ENCODE results near the gene FGF6. TPM values are rescaled to one million over a fixed set of nuclear protein-coding genes. Genes with fewer than 3 reads are reported as not detected.

FGF6 gene
- total RNA-seq, 2 experiments from 2014 or later: not detected

GRCh38 chr12:4482936-4483335, 37.3 kb upstream of the FGF6 start:
- intact Hi-C loops (cut with DNase I, micrococcal nuclease): no loop called here
- Mint-ChIP-seq H3K4me3 (no peak overlapping the region), H3K4me1 (ENCODE audit: low read depth) (peaks cover 14% of the 10 kb centered on the region), H3K36me3 (ENCODE audit: low read depth) (peaks cover 13% of the 10 kb centered on the region), H3K9me3 (peaks cover 3% of the 10 kb centered on the region), H3K27me3 (no peaks in the 10 kb centered on the region), H3K27ac (no peak overlapping the region)
- Histone ChIP-seq H3K4me1 (ENCODE audit: insufficient read depth, low read length) (no peaks in the 10 kb centered on the region), H3K27me3 (ENCODE audit: control insufficient read depth in 1 of 2, insufficient read depth in 2 of 2, low read length in 2 of 2) (no peaks in the 10 kb centered on the region), H3K4me3 (ENCODE audit: low read length) (no peak overlapping the region), H3K9me3 (ENCODE audit: control insufficient read depth in 1 of 2, insufficient read depth in 1 of 2, low read length in 2 of 2) (peaks cover 0 to 20% of the 10 kb centered on the region in 2 experiments), H3K27ac (ENCODE audit: low read depth in 1 of 2, low read length in 2 of 2) (no peak overlapping the region), H3K36me3 (ENCODE audit: insufficient read depth, low read length) (no peaks in the 10 kb centered on the region)
- DNase-seq (no peak), ATAC-seq (ENCODE audit: poor library complexity) (no peak)
- POLR2A ChIA-PET: interaction anchor here (1.4 kb wide), 1 partner anchor 23 kb away, joined by 8 read pairs; no protein-coding TSS in a partner anchor
- TF ChIP-seq, protein P1, sequence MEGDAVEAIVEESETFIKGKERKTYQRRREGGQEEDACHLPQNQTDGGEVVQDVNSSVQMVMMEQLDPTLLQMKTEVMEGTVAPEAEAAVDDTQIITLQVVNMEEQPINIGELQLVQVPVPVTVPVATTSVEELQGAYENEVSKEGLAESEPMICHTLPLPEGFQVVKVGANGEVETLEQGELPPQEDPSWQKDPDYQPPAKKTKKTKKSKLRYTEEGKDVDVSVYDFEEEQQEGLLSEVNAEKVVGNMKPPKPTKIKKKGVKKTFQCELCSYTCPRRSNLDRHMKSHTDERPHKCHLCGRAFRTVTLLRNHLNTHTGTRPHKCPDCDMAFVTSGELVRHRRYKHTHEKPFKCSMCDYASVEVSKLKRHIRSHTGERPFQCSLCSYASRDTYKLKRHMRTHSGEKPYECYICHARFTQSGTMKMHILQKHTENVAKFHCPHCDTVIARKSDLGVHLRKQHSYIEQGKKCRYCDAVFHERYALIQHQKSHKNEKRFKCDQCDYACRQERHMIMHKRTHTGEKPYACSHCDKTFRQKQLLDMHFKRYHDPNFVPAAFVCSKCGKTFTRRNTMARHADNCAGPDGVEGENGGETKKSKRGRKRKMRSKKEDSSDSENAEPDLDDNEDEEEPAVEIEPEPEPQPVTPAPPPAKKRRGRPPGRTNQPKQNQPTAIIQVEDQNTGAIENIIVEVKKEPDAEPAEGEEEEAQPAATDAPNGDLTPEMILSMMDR (IDR thresholded peaks at IDR 0.05): no peak
- CTCF ChIA-PET: no interaction called here

- Mint-ChIP-seq H3K27me3 (peaks cover 5% of the 10 kb centered on the region), H3K27ac (no peak overlapping the region), H3K4me1 (ENCODE audit: low read depth) (peaks cover 4% of the 10 kb centered on the region), H3K9me3 (peaks cover 3% of the 10 kb centered on the region), H3K36me3 (ENCODE audit: low read depth) (no peaks in the 10 kb centered on the region), H3K4me3 (no peak overlapping the region)
- ATAC-seq (ENCODE audit: poor library complexity) (no peak), DNase-seq (no peak)
- Histone ChIP-seq H3K27ac (ENCODE audit: low read depth in 1 of 2, low read length in 2 of 2) (no peak overlapping the region), H3K4me1 (ENCODE audit: insufficient read depth, low read length) (no peaks in the 10 kb centered on the region), H3K4me3 (ENCODE audit: low read length) (no peak overlapping the region), H3K36me3 (ENCODE audit: insufficient read depth, low read length) (no peaks in the 10 kb centered on the region), H3K9me3 (ENCODE audit: control insufficient read depth in 1 of 2, insufficient read depth in 1 of 2, low read length in 2 of 2) (peaks cover 0 to 20% of the 10 kb centered on the region in 2 experiments), H3K27me3 (ENCODE audit: control insufficient read depth in 1 of 2, insufficient read depth in 2 of 2, low read length in 2 of 2) (no peaks in the 10 kb centered on the region)
- TF ChIP-seq, protein P1 (IDR thresholded peaks at IDR 0.05): no peak
- POLR2A ChIA-PET: no interaction called here
- CTCF ChIA-PET: no interaction called here
- intact Hi-C loops (cut with DNase I, micrococcal nuclease): no loop called here
Observed at GRCh38 chr12:4478933-4479332, 33.3 kb upstream of the FGF6 start.

DNA sequence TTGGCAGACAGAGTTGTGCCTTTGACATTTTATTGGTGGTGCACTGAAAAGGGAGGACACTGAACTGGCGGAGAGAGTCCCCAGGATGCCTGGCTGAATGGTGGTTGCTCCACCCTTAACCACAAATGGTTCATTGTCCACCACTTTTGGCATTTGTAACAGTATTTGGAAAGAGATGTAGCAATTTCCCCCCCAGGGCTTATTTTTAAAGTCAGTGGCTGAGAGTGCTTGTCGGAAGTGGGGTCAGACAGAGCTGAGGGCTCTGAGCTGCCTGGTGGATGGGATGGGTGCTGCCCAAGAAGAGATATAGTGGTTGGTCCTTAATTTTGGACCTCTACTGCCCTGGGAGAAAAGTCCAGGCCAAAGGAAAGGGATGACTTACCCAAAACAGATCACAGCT, 31.5 kb upstream of the FGF6 start:
- H3K4me1 Mint-ChIP-seq (ENCODE audit: low read depth): no peaks in the 10 kb centered on the region
- TF ChIP-seq, protein P1 (IDR thresholded peaks at IDR 0.05): no peak
- Histone ChIP-seq H3K27me3 (ENCODE audit: control insufficient read depth in 1 of 2, insufficient read depth in 2 of 2, low read length in 2 of 2) (no peaks in the 10 kb centered on the region), H3K9me3 (ENCODE audit: control insufficient read depth in 1 of 2, insufficient read depth in 1 of 2, low read length in 2 of 2) (peaks cover 0 to 20% of the 10 kb centered on the region in 2 experiments), H3K27ac (ENCODE audit: low read depth in 1 of 2, low read length in 2 of 2) (no peak overlapping the region), H3K4me3 (ENCODE audit: low read length) (no peak overlapping the region), H3K4me1 (ENCODE audit: insufficient read depth, low read length) (no peaks in the 10 kb centered on the region), H3K36me3 (ENCODE audit: insufficient read depth, low read length) (no peaks in the 10 kb centered on the region)
- CTCF ChIA-PET: no interaction called here
- no peak for ATAC-seq (ENCODE audit: poor library complexity)
- POLR2A ChIA-PET: no interaction called here
- DNase-seq: peak in 1 of 14 experiments; percentile 4
- H3K9me3 Mint-ChIP-seq: peaks cover 3% of the 10 kb centered on the region
- H3K4me3 Mint-ChIP-seq: no peak overlapping the region
- H3K27me3 Mint-ChIP-seq: peaks cover 5% of the 10 kb centered on the region
- H3K36me3 Mint-ChIP-seq (ENCODE audit: low read depth): no peaks in the 10 kb centered on the region
- intact Hi-C loops (cut with DNase I, micrococcal nuclease): no loop called here
- H3K27ac Mint-ChIP-seq: no peak overlapping the region
